Gastrocnemius medialis (tissue), 4 donors: ENCODE results near the gene KLHL26. TPM values are rescaled to one million over a fixed set of nuclear protein-coding genes. Genes with fewer than 3 reads are reported as not detected.

Source experiments
- ATAC-seq, 2 donors: fragments of 150-250 bp; one replicate each; pipeline ENCODE4 v1.9.1; 2016
- DNase-seq, 2 donors: peaks; one replicate each; pipeline ENCODE4 v3.0.0-alpha.2; 2019
- H3K27ac ChIP-seq, 4 donors: fragments of 200-600 bp; sonication (generic); 1 replicate in 1 of 4; 2 replicates in 3 of 4; pipeline ENCODE4 v1.5.1; 2016 to 2018; ENCODE audit warnings: mild to moderate bottlenecking in 2 of 4, moderate library complexity in 1 of 4
- H3K27me3 ChIP-seq, 3 donors: fragments of 200-600 bp; sonication (generic) in 2 of 3; 1 replicate in 1 of 3; 2 replicates in 2 of 3; pipeline versions ENCODE4 v1.5.1 to v1.6.0; 2016 to 2019; ENCODE audit warnings: mild to moderate bottlenecking in 1 of 3, moderate library complexity in 1 of 3
- H3K36me3 ChIP-seq, 2 donors: fragments of 200-600 bp; sonication (generic) in 1 of 2; one replicate each; pipeline ENCODE4 v1.5.1; 2017 to 2018
- H3K4me1 ChIP-seq, 2 donors: fragments of 200-600 bp; sonication (generic) in 1 of 2; one replicate each; pipeline ENCODE4 v1.5.1; 2016 to 2017; ENCODE audit warnings: mild to moderate bottlenecking in 2 of 2
- H3K4me3 ChIP-seq, 4 donors: fragments of 200-600 bp; sonication (generic) in 3 of 4; 1 replicate in 1 of 4; 2 replicates in 3 of 4; pipeline ENCODE4 v1.5.1; 2016 to 2019; ENCODE audit warnings: mild to moderate bottlenecking in 2 of 4
- H3K9me3 ChIP-seq, 3 donors: fragments of 200-600 bp; sonication (generic) in 2 of 3; 1 replicate in 1 of 3; 2 replicates in 2 of 3; pipeline ENCODE4 v1.5.1; 2016 to 2019
- POLR2A ChIP-seq, 2 donors: fragments of 450-650 bp; IDR thresholded peaks; one replicate each; pipeline ENCODE4 v1.6.1; 2017; ENCODE audit warnings: antibody characterized with exemption in 2 of 2, mild to moderate bottlenecking in 2 of 2, moderate library complexity in 2 of 2
- in situ Hi-C, 4 donors: fragments of 200-750 bp; cut with MboI; loops; one replicate each; pipeline versions ENCODE4 v1.15.0 to v1.8.0; 2017; ENCODE audit warnings: low sequenced_read_pairs in 4 of 4
- intact Hi-C: fragments of 100-400 bp; cut with DNase I; formaldehyde crosslinking; loops from one replicate; pipeline ENCODE4 v1.15.1; 2023; ENCODE audit warnings: low total_unique reads
- total RNA-seq, 4 donors: library from RNA; depleted of rRNA; stranded (reverse); fragments of >200 nt; gene quantifications; one replicate each; pipeline versions ENCODE4 v1.1.0 to v1.2.3, GENCODE V29; 2016
- TF ChIP-seq, protein P1 (sequence below), 5 experiments: fragments of 450-650 bp in 3 of 5; fragments of 200-600 bp in 2 of 5; sonication (generic) in 2 of 5; IDR thresholded peaks in 4 of 5; conservative IDR thresholded peaks in 1 of 5; 1 replicate in 4 of 5; 2 replicates in 1 of 5; pipeline ENCODE4 v1.5.1; 2016 to 2019; ENCODE audit warnings: antibody characterized with exemption in 5 of 5, mild to moderate bottlenecking in 3 of 5, moderate library complexity in 3 of 5

KLHL26 gene
- total RNA-seq, 4 donors from 2014 or later, result 5.2 to 12.0 (median 7.3) TPM

DNA sequence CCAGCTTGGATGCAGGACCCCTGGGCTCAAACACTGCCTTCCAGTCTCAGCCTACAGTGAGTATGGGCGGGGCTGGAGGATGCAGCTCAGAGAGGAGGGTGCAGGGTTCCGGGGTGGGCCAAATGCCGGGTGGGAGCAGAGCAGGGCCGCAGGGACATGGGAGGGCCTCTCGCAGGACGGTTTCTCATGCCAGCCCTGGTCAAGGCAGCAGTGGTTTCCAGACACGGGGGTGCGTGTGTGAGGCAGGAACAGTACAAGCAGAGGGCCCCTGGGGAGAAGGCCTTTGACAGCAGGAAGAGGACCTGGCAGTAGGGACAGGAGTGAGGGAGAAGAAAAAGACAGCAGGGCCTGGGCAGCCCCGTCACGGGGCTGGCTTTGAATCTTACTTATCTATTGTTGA is 80.8 kb downstream of the KLHL26 start:
- Histone ChIP-seq H3K9me3 (no peaks in the 10 kb centered on the region), H3K27ac (no peak overlapping the region), H3K4me1 (peaks cover 6 to 9% of the 10 kb centered on the region in 2 donors), H3K4me3 (no peak overlapping the region), H3K36me3 (peaks cover 0 to 4% of the 10 kb centered on the region in 2 donors), H3K27me3 (no peaks in the 10 kb centered on the region)
- TF ChIP-seq POLR2A (IDR thresholded peaks at IDR 0.05), result no peak
- TF ChIP-seq, protein P1, sequence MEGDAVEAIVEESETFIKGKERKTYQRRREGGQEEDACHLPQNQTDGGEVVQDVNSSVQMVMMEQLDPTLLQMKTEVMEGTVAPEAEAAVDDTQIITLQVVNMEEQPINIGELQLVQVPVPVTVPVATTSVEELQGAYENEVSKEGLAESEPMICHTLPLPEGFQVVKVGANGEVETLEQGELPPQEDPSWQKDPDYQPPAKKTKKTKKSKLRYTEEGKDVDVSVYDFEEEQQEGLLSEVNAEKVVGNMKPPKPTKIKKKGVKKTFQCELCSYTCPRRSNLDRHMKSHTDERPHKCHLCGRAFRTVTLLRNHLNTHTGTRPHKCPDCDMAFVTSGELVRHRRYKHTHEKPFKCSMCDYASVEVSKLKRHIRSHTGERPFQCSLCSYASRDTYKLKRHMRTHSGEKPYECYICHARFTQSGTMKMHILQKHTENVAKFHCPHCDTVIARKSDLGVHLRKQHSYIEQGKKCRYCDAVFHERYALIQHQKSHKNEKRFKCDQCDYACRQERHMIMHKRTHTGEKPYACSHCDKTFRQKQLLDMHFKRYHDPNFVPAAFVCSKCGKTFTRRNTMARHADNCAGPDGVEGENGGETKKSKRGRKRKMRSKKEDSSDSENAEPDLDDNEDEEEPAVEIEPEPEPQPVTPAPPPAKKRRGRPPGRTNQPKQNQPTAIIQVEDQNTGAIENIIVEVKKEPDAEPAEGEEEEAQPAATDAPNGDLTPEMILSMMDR (IDR thresholded peaks at IDR 0.05 in 4 of 5, conservative IDR thresholded peaks at IDR 0.05 in 1 of 5), result no peak
- DNase-seq (no peak), ATAC-seq (no peak)
- intact Hi-C loops, result no loop called here
- in situ Hi-C loops, result no loop called here

DNA sequence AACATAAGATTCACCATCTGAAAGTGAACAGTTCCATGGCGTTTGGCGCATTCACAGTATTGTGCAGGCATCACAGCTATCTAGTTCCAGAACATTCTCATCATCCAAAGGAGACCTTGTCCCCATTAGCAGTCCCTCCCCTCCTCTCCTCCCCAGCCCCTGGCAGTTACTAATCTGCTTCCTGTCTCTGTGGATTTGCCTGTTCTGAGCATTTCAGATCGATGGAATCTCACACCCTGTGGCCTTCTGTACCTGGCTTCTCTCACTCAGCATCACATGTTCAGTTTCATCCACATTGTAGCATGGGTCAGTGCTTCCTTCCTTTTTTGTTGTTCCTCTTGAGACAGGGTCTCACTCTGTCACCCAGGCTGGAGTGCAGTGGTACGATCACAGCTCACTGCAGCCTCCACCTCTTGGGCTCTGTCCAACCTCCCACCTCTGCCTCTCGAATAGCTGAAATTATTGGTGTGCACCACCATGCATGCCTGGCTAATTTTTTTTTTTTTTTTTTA is 81.2 kb downstream of the KLHL26 start:
- intact Hi-C loops (no loop called here), in situ Hi-C loops (no loop called here)
- no peak for ATAC-seq
- Histone ChIP-seq H3K9me3 (no peaks in the 10 kb centered on the region), H3K4me3 (no peak overlapping the region), H3K27ac (no peak overlapping the region), H3K36me3 (peaks cover 0 to 4% of the 10 kb centered on the region in 2 donors), H3K27me3 (no peaks in the 10 kb centered on the region), H3K4me1 (peaks cover 6 to 9% of the 10 kb centered on the region in 2 donors)
- TF ChIP-seq POLR2A (IDR thresholded peaks at IDR 0.05), result no peak
- TF ChIP-seq, protein P1 (IDR thresholded peaks at IDR 0.05 in 4 of 5, conservative IDR thresholded peaks at IDR 0.05 in 1 of 5), result no peak
- DNase-seq, result no peak

DNA sequence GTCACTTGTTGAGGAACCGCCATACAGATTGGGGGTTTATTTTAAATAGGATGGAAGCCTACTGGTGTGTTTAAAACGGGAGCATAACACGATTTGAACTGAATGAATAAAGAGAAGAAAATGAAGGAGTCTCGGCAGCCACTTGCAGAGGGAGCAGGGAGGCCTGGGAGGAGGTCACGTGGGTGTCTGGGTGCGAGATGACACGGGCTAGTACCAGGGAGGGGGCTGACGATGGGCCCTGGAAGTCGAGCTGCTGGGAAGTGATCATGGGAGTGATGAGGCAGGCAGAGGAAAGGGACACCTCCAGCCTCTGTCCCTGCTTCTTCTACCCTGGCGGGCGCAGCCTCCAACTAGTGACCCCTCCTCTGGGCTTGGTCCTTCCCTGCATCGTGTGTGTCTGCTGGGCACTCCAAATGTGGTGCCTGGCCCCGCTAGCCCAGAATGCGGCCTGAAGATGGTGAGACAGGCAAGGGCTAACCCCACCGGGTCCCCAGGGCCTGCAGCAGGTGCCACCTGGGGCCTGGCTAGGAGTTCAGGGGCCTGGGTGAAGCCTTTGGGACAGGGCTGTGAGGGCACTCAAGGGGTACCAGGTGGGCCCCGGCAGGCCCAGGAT is 82.1 kb downstream of the KLHL26 start:
- intact Hi-C loops (no loop called here), in situ Hi-C loops (no loop called here)
- H3K27ac ChIP-seq, result no peak overlapping the region
- H3K36me3 ChIP-seq, result peaks cover 0 to 4% of the 10 kb centered on the region in 2 donors
- ATAC-seq (no peak), DNase-seq (no peak)
- TF ChIP-seq, protein P1 (IDR thresholded peaks at IDR 0.05 in 4 of 5, conservative IDR thresholded peaks at IDR 0.05 in 1 of 5), result no peak
- no peak for TF ChIP-seq POLR2A (IDR thresholded peaks at IDR 0.05)
- H3K4me1 ChIP-seq, result peaks cover 0 to 1% of the 10 kb centered on the region in 2 donors
- no peaks in the 10 kb centered on the region for H3K27me3 ChIP-seq
- H3K9me3 ChIP-seq, result no peaks in the 10 kb centered on the region
- no peak overlapping the region for H3K4me3 ChIP-seq

DNA sequence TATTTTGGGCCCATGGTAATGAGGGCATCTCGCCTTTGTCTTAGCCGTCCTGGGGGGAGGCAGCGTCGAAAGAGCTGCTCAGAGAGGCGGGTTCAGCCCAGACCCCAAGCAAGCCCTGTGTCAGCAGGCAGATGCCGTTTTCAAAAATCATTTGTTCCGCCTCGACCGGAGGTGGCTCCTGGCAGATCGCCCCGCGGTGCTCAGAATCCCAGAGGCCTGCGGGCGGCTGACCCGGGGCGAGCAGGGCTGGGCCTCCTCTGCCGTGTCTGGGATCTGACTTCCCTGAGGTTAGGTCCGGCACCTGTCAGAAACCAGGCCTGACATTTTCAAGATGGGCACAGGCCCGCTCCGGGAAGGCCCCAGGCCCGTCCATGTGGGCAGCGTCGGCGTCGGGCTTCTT is 82.7 kb downstream of the KLHL26 start:
- Histone ChIP-seq H3K27me3 (no peaks in the 10 kb centered on the region), H3K4me3 (no peak overlapping the region), H3K9me3 (no peaks in the 10 kb centered on the region), H3K4me1 (no peaks in the 10 kb centered on the region), H3K36me3 (peaks cover 0 to 4% of the 10 kb centered on the region in 2 donors), H3K27ac (no peak overlapping the region)
- no peak for TF ChIP-seq POLR2A (IDR thresholded peaks at IDR 0.05)
- no peak for ATAC-seq
- in situ Hi-C loops, result no loop called here
- no peak for DNase-seq
- intact Hi-C loops, result no loop called here

Other genes with a start within 250 kb of the KLHL26 start
- gene LRRC25, start 239.4 kb upstream of the KLHL26 start, total RNA-seq, result 1 to 10 TPM in 3 of 4 donors, under 1 TPM in 1; 0.34 to 4.2 (median 2.3) TPM
- 10 to 100 TPM; 24.7 to 65.2 (median 44.1) TPM for gene SSBP4, start 217.6 kb upstream of the KLHL26 start, total RNA-seq
- gene ISYNA1, start 198.9 kb upstream of the KLHL26 start, total RNA-seq, result 10 to 100 TPM in 1 of 4 donors, 1 to 10 TPM in 3; 5.1 to 29.1 (median 7.8) TPM
- 10 to 100 TPM; 21.8 to 30.8 (median 27.3) TPM for gene ELL, start 115.0 kb upstream of the KLHL26 start, total RNA-seq
- 100 to 1,000 TPM; 157 to 195 (median 184) TPM for gene FKBP8, start 93.5 kb upstream of the KLHL26 start, total RNA-seq
- 100 to 1,000 TPM in 3 of 4 donors, 10 to 100 TPM in 1; 97.1 to 155 (median 106) TPM for gene KXD1, start 79.2 kb upstream of the KLHL26 start, total RNA-seq
- gene UBA52, start 65.2 kb upstream of the KLHL26 start, total RNA-seq, result 100 to 1,000 TPM; 512 to 719 (median 537) TPM
- 100 to 1,000 TPM; 163 to 337 (median 187) TPM for gene REX1BD, start 48.2 kb upstream of the KLHL26 start, total RNA-seq
- gene CRLF1, start 30.2 kb upstream of the KLHL26 start, total RNA-seq, result 10 to 100 TPM; 14.9 to 61.6 (median 35.3) TPM
- 1 to 10 TPM in 1 of 4 donors, under 1 TPM in 2, not detected in 1; 0.20 to 2.1 (median 0.36) TPM for gene TMEM59L, start 24.2 kb upstream of the KLHL26 start, total RNA-seq
- gene CRTC1, start 46.7 kb downstream of the KLHL26 start, total RNA-seq, result 1 to 10 TPM; 2.8 to 8.8 (median 3.7) TPM
- 10 to 100 TPM in 1 of 4 donors, 1 to 10 TPM in 1, under 1 TPM in 1, not detected in 1; 0.24 to 77.8 (median 1.3) TPM for gene COMP, start 154.3 kb downstream of the KLHL26 start, total RNA-seq
- 10 to 100 TPM; 26.0 to 64.9 (median 46.4) TPM for gene UPF1, start 194.9 kb downstream of the KLHL26 start, total RNA-seq